C4-2B (cell line): ENCODE results near the gene BDH1.

ENCODE experiments used
- H3K27ac ChIP-seq: fragments of 450-650 bp; 2 replicates; pipeline ENCODE4 v1.5.1; 2017
- CTCF ChIP-seq: fragments of 450-650 bp; conservative IDR thresholded peaks from 2 replicates; pipeline ENCODE4 v1.5.1; 2017; ENCODE audit warnings: mild to moderate bottlenecking
- ZFX ChIP-seq: fragments of 450-650 bp; IDR thresholded peaks from 2 replicates; pipeline ENCODE4 v1.6.1; 2017

The BDH1 gene

GRCh38 chr3:197541756-197542539 is 13.8 kb downstream of the BDH1 start:
- H3K27ac ChIP-seq: peak overlapping the region; percentile 18
- TF ChIP-seq ZFX: no peak
- TF ChIP-seq CTCF: no peak

GRCh38 chr3:197540961-197541377 is 14.8 kb downstream of the BDH1 start:
- H3K27ac ChIP-seq: peak overlapping the region; percentile 57
- TF ChIP-seq CTCF: no peak
- TF ChIP-seq ZFX: no peak

GRCh38 chr3:197539651-197540051 is 16.1 kb downstream of the BDH1 start:
- H3K27ac ChIP-seq: peak overlapping the region; percentile 57
- TF ChIP-seq CTCF: no peak
- no peak for TF ChIP-seq ZFX

GRCh38 chr3:197533927-197534725 is 21.6 kb downstream of the BDH1 start:
- no peak for TF ChIP-seq ZFX
- no peak for TF ChIP-seq CTCF
- H3K27ac ChIP-seq: no peak overlapping the region

GRCh38 chr3:197533396-197533795 is 22.4 kb downstream of the BDH1 start:
- H3K27ac ChIP-seq: no peak overlapping the region
- TF ChIP-seq CTCF (no peak), ZFX (no peak)

GRCh38 chr3:197532388-197532787 is 23.4 kb downstream of the BDH1 start:
- no peak overlapping the region for H3K27ac ChIP-seq
- TF ChIP-seq ZFX: no peak

GRCh38 chr3:197528190-197528589 is 27.6 kb downstream of the BDH1 start:
- H3K27ac ChIP-seq: no peak overlapping the region
- TF ChIP-seq ZFX: no peak
- TF ChIP-seq CTCF: no peak
